GM21528 (cell line): ENCODE measurements around the gene TTC12.

Experiments
- ATAC-seq: cut with Tn5 transposase; IDR thresholded peaks from one replicate; pipeline ENCODE4 v1.9.1; 2021; ENCODE audit warnings: mild to moderate bottlenecking, moderate library complexity; ENCODE audit not compliant: unreplicated experiment, low FRiP score

The TTC12 gene

DNA sequence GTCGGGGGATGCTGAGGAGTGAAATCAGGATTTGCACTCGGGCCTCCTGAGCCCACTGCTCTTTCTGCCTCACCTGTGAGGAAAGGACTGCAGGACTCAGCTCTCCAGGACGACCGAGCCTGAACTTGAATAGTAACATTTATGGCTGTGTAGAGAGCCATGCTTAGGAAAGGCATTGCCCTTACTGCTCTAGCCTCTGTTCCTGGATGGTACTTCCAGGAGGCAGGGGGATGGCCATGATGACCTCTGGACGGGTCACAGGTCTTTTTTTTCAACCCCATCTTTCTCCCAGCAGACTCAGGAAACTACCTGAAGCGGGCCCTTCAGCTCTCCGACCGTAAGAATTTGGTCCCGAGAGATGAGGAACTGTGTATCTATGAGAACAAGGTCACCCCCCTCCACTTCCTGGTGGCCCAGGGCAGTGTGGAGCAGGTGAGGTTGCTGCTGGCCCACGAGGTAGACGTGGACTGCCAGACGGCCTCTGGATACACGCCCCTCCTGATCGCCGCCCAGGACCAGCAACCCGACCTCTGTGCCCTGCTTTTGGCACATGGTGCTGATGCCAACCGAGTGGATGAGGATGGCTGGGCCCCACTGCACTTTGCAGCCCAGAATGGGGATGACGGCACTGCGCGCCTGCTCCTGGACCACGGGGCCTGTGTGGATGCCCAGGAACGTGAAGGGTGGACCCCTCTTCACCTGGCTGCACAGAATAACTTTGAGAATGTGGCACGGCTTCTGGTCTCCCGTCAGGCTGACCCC lies 84.5 kb downstream of the TTC12 start:
- no peak for ATAC-seq

DNA sequence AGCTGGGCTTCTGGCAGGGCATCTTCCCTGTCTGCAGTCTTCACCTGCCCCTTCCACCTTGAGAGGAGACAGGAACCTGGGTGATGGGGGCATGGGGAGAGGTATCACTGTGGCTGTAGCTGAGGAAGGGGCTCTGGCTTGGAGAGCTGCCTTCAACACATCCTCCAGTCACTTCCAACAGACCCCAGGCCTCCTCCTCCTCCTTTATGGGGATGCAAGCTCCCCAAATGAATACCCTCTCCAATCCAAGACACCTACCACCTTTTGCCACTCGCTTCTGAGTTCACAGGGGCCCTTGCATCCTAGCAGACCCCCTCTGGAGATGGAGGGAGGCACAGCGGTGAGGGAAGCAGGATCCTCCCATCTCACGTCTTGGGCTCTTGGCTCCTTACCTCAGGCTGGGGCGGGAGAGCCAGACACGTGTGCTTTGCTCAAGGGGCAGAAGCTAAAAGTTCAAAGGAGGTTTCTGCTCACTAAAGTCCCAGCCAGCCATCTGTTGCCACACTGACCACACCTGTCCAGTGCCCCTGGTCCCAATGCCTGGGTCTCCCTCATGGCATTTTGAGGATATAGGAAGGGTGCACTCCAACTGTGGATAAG lies 86.3 kb downstream of the TTC12 start:
- ATAC-seq = no peak

DNA sequence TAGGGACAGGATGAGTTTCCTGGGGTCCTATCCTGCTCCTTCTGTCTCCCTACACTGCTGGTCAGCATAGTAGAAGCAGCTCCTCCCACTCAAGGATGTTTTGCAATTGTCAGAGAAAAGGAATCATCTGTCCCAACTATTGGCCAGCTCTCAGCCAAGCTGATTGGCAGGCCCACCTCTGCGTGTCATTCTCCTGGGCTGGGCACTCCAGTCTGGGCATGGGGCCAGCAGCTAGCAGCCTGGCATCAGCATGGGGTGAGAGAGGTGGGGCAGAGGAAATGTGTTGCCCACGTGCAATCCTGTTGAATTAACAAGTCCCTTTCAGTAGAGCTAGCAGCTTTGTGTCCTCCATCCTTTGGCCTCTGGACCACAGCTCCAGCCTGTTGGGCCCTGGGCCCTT lies 87.3 kb downstream of the TTC12 start:
- no peak for ATAC-seq

DNA sequence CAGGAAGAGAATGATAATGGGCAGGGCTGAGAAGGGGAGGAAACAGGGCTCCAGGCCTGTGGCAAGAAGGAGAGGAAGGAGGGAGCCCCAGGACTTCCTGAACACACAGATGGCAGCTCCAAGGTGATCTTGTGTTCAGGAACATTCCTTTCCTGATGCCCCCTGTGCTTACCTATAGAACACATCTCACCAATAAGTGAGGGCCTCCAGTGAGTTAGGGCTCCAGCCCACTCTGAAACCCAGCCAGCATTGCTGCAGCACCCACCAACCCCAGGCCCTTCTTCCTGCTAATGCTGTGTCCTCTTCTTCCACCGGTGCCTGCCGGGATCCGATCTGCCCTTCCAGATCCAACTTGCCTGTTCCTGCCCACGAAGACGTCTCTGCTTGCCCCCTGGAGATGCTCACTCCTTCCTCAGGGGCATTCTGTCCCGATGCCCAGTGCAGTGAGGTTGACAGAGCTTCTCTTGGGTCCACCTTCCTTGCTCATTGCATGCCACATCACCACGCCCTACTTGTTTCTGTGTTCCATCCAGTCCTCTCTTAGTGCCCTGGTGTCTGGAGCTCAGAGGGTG lies 90.6 kb downstream of the TTC12 start:
- ATAC-seq = no peak

DNA sequence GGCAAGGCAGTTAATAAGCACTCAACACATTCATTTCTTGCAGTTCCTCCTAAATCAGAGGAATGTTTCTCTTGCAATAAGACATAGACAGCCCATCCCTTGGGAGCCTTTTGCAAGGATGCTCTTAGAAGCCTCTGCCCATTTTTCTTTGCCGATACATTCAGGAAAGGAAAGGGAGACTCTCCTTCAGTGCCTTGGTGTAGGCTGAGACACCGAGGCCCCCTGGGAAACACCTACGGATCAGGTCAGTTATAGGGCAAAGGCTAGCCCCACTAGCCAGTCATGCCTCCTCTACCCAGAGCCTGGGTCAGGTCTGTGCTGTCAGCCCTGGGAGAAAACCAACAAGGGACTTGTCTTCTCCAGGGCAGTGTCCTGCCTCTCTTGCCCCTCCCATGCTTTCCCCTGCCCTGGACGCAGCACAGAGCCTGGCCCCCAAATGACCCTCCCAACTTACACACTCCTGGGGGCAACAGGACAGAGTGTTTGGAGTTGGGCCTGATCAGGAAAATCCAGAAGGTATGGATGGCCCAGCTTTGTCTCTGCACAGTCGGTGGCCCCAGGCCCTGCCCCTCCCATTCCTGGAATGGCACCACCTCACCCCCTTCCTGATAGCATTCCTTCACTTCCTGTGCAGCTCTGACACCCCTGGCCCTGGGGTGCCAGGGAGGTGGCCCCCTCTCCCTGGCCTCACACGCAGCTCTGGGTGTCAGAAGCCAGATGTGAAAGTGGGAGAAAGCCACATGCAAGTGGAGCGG lies 91.5 kb downstream of the TTC12 start:
- no peak for ATAC-seq

DNA sequence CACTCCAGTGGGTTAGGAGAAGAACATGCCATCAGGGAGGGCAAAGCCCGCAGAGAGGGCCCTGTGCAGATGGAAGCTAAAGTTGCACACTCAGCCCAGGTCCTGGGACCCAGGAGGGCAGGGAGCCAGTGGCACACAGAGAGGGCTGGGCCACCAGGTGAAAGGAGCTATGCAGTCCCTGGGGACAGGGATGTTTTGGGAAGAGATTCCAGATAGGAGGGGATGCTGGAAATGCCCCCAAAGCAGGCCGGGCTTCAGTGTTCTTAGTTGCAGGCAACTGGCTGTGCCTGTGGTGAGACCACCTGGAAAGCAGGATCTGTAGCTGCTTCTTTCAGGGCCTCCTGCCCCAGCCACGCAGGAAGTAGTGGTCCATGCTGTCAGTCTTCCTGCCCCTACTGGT lies 92.8 kb downstream of the TTC12 start:
- no peak for ATAC-seq

DNA sequence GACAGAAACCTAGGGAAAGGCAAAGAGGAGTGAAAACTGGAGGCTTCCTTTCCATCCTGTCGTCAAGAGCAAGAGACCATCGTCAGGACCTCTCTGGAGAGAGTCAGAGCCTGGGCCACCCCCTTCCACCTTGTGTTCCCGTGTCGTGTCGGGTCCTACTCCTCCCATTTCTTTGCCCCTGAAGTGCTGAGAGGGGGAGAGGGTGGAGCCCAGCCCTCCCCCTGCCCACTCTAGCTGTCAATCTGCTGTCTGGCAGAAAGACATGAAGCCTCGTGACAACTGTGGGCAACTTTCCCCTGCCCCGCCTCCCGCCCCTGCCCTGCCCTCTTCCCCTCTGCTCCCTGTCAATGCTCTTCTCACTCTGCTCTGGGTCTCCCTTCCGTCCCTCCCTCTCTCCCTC lies 93.8 kb downstream of the TTC12 start:
- ATAC-seq = no peak

DNA sequence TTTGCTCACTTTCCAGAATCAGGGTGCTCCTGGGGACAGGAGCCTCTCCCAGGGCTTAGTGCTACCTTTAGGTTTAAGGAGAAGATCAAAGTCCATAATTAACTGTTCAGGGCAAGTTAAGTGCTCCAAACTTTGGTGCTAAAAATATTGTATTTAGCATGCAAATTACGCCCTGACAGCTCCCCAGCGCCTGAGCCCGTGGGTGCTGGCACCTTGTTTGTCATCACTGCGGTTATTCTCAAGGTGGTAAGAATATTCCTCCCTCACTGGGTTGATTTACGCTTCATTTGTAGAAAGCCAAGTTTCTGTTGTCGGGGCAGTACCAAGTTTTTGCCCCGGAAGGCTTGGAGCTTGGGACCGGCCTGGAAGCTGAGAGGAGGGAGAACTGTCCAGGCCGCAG lies 94.5 kb downstream of the TTC12 start:
- ATAC-seq = no peak

DNA sequence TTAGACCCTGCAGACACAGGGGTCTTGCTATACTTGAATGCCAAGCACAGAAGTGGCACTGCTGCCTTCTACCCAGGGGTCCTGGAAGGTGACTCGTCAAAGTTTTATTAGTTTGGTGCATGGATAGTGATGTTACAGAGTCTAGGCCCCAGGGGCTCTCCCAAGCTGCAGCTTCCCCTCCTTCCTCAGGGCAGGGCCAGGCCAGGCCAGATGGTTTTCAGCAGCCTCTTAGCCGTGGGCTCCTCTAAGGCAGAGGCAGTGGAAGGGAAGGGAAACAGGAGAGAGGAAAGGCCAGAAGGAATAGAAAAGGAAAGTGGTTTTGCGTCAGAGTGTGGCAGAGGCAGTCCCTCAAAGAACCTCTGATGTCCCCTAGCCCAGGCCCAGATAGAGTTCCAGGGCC lies 95.1 kb downstream of the TTC12 start:
- ATAC-seq = no peak

DNA sequence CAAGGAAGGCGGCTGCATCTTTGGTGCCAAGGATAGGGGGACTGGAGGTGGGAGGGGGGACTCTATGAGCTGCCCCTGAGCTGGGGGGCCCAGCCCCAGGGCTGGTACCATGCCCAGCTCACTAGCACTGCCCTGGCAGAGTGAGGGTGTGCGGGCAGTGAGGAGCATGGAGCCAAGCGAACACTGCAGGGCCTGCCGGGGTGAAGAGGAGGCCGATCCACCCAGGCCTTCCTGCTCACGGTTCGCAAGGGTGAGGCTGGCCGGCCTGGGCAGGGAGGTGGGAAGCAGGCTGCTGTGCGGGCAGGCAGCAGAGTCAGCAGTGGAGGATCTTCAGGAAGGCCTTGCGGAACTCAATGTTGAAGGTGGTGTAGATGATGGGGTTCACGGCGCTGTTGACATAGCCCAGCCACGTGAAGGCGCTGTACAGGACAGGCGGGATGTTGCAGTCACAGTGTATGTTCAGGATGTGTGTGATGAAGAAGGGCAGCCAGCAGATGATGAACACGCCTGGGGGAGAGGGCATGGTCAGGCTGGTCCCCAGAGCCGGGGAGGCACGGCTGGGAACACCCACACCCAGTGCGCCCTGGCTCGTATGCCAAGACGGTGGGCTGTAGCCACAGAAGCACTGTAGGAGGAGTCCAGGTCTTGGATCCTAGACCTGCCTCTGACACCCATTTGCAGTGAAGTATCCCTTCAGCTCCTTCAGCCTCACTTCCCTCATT lies 96.2 kb downstream of the TTC12 start:
- no peak for ATAC-seq

DNA sequence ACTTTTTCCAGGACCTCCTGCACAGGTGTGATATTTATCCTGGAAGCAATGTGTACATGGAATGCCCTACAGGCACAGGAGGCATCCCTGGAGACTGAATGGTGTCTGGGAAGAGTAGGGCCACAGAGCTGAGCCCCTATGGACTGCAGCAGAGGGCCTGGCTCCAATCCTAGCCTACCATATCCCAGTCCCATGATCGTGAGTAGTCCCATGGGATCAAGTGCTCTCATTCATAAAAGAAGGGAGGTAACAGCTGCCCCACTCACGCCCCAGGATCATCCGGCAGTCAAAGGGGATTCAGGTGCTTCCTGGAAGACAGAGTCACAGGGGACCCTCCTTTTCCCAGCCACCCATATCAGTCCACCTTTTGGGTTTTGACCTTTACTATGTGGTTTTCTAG lies 97.2 kb downstream of the TTC12 start:
- no peak for ATAC-seq

DNA sequence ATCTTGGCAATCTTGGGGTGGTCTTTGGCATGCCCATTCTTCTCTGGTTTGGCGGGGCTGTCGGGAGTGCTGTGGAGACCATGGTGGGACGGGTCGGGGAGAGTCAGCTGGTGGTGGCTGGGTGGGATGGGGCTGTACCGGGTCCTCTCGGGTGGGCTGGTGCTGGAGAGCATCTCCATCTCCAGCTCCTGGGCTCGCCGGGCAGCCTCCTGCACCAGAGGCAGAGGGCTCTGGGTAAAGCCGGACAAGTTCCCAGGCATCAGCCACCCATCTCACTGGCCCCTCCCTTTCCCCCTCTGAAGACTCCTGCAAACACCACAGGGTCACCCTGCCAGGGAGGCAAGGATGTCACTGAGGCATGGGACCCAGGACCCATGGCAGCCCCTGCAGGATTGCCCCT lies 98.3 kb downstream of the TTC12 start:
- ATAC-seq = no peak

DNA sequence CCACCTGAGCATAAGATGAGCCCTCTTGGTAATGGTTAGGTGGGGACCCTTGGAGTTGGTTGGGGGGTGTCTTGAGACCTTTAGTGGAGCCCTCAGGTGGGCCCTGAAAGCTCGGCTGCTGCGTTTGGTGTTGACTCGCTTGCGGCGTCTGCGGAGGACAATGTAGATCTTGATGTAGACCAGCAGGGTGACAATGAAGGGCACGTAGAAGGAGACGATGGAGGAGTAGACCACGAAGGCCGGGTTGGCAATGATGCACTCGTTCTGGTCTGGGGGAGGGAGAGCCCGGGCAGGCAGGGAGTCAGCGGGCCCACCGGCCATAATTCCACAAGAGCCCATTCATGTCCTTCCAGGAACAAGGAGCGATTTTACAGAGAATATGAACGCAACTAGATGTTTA lies 101.0 kb downstream of the TTC12 start:
- ATAC-seq = no peak
